ENCODE data around the gene DFFB.

DNA sequence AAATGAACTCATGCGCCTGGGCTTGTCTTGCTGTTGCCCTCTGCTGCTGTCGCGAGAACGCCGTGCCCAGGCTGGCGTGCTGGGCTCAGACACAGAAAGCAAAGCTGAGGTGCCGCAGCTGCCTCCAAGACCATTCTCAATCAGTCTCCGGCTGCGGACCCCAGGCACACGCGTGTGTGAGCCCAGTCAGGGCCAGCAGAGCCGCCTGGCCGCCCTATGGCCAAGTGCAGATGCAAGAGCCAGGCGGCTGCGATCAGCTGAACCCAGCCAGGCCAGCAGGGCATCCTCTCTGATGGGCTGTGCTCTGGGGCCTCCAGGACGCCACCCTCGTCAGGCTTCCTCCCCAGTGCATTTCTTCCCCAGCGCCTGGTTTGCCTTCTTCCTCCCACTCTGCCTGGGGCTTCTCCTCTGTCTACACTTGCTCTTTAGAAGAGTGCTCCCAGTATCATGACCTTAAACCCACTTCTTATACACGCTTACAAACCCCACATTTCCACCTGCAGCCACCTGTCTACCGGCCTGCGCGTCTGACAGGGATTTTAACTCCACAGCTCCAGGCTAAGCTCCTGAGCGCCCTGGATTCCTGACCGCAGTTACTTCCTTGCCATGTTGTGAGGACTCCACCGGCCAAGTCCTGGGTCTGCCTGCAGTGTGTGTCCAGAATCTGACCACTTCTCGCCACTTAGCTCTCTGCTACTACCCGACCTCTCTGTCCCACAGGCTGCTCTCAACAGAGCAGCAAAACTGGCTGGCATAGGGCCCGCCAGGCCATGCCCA, 39.3 kb upstream of the DFFB start:
- no peak for TF ChIP-seq YY1 (IDR thresholded peaks at IDR 0.05; ENCODE audit: insufficient read depth, insufficient read length)
- TF ChIP-seq ZNF274 (IDR thresholded peaks at IDR 0.05; ENCODE audit: low read depth, low read length) = no peak

Data from NT2/D1 (cell line).